Measurements from ENCODE around the gene SLC7A8.

DNA sequence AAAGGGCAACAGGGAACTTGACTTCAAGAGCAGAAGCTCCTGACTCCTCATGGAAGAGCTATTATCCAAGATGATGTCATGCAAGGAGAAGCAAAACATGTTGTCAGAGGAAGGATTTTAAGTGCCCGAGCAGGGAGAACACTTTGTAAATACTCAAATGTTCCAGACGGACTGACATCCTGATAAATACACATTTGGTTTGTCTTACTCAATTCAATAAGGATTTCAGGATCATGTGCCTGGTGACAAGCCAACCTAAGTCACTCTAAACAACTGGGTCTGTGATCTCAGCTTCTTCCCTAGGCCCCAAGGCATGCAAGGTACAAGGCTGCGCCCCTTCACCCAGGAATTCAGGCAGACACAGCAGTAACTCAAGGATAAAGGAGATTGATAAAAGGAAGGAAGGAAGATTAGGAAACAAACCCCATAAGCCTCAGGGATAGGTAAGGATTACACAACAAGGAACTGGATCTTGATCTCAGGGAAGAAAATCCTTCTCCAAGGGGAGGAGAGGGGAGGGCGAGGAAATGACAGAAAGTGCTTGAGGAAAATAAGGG is 37.6 kb downstream of the SLC7A8 start:
- TF ChIP-seq, protein P1, sequence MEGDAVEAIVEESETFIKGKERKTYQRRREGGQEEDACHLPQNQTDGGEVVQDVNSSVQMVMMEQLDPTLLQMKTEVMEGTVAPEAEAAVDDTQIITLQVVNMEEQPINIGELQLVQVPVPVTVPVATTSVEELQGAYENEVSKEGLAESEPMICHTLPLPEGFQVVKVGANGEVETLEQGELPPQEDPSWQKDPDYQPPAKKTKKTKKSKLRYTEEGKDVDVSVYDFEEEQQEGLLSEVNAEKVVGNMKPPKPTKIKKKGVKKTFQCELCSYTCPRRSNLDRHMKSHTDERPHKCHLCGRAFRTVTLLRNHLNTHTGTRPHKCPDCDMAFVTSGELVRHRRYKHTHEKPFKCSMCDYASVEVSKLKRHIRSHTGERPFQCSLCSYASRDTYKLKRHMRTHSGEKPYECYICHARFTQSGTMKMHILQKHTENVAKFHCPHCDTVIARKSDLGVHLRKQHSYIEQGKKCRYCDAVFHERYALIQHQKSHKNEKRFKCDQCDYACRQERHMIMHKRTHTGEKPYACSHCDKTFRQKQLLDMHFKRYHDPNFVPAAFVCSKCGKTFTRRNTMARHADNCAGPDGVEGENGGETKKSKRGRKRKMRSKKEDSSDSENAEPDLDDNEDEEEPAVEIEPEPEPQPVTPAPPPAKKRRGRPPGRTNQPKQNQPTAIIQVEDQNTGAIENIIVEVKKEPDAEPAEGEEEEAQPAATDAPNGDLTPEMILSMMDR (IDR thresholded peaks at IDR 0.05) = no peak
- TF ChIP-seq POLR2AphosphoS5 (IDR thresholded peaks at IDR 0.05) = peak; percentile 80
